Fibroblast of upper back skin (primary cell): ENCODE measurements around the gene PBXIP1.
A peak's percentile ranks its signal among the peaks of the same experiment; 100 is the strongest.

Experiments
- DNase-seq: peaks from one replicate; pipeline ENCODE4 v3.0.0-alpha.2; 2013

PBXIP1 gene

GRCh38 chr1:154971341-154971998 lies 15.6 kb upstream of the PBXIP1 start:
- DNase-seq, result no peak

DNA sequence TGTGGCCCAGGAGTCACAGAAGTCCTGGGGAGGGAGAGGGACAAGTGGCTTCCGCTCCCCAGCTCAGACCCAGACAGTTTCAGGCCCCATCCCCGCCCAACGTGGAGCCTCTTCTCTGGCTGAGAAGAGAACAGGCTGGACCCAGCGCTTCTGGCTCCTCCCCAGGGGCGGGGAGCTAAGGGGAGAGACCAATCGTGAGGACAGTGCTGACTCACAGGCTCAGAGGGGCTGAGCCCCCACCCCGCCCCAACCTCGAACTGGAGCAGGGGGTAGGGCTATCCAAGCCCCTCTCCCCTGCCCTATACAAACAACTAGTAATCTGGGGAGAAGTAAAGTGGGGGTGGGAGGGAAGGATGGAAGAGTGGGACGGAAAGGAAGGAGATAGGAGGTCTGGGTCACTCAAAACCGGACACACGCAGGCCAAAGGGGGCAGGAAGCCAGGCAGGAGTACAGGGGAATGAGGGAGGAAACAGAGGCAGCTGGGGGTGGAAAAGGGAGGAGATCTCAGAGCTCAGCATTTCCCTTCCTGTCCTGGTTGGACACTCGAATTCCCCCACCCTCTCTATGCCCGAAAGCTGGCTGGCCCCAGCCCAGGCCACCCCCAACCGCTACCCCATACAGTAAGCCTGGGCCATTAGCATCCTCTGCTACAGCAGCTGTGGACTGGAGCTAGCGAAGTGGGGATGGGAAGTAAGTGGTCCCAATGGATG lies 14.9 kb upstream of the PBXIP1 start, which contains the start of gene SHC1:
Gene SHC1 (minus strand): TSS at position 117 of the 710 bp plus-strand sequence. CDS start 221 bp downstream, outside the sequence.
- DNase-seq, result peak; percentile 97

DNA sequence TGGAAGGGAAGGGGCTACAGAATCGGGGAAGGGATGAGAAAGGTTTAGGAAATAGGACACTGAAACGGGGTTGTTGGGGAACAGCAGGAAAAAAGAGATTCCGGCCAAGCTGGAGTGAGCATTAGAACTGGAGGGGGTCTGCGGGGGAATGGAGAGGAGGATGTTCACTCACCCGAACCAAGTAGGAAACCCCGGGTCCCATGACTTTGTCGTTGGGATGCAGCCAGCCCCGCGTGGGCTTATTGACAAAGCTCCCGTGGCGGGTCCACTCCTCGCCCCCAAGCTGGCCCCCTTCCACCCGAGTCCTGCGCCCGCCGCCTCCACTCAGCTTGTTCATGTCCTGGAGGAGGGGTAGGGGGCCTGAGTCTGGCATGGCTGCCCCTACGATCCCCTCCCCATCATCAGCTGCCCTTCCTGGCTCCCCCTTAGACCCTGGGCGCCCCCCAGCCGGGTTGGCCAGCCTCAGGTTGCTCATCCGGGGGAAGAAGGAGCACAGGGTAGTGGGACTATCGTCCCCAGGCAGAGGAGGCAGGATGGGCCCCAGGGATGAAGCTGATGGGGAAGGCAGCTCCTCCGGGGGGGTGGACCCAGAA lies 14.1 kb upstream of the PBXIP1 start:
- no peak for DNase-seq

GRCh38 chr1:154969246-154969645 lies 13.3 kb upstream of the PBXIP1 start:
- no peak for DNase-seq

DNA sequence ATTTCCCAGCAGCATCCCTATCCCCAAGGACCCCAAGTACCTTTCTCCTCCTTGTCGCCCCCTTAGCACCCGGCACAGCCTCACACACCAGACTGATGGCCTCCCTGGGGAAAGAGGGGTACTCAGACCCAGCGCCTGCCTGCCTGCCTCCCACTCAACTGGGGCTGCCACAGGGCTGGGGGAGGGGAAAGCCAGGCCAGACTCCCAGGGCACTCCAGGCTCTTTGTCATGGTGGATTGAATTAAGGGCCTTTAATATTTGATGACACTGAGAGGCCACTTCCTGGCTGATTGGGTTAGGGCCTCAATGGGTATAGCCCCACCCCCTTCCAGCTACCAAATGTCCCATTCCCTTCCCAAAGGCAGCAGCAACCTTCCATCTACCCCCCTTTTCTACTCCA lies 12.8 kb upstream of the PBXIP1 start:
- DNase-seq, result no peak

- DNase-seq, result no peak
Observed at GRCh38 chr1:154967331-154967950, 11.5 kb upstream of the PBXIP1 start.

DNA sequence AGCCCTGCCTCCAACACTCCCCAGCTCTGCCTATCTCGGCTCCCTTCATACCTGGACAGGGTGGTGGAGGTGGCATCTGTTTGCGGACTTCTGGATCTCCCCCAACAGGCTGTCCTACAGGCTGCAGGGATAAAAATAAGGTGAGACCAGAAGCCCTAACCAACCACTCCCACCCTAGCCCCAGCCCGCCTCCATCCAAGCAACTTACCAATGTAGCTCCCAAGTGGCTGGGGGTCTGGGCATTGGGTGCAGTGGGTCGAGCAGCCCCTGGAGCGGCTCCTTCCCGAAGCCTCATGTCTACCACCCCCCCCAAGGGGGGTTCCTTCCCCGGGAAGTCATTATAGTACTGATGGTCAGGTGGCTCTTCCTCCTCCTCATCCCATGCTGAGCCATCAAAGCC lies 10.2 kb upstream of the PBXIP1 start:
- no peak for DNase-seq

GRCh38 chr1:154964359-154964758 lies 8.5 kb upstream of the PBXIP1 start:
- DNase-seq, result no peak

- DNase-seq, result no peak
Observed at GRCh38 chr1:154963643-154964042, 7.7 kb upstream of the PBXIP1 start.

DNA sequence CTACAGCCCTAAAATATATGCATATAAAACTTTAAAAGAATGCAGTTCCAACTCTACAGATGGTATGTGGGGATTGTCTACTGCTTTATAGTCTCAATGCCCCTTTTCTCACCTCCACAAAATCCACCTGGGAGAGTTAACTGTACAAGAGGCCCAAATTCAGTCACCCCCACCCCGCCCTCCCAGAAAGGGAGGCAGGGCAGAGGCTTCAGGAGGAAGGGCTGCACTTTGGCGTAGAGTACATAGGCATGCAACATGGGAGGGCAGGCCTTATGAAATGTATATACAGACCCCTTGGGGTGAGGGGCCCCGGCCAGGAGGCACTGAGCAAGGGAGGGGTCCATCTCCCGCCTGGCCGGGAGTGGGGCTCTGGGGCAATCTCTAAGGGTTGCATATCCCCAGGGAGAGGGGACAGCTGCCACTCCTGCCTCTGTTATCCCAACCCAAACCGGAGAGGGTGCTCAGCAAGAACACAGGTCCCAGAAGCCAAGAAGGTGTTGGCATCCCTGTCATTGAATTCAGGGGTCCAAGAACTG lies 7.0 kb upstream of the PBXIP1 start:
- no peak for DNase-seq

DNA sequence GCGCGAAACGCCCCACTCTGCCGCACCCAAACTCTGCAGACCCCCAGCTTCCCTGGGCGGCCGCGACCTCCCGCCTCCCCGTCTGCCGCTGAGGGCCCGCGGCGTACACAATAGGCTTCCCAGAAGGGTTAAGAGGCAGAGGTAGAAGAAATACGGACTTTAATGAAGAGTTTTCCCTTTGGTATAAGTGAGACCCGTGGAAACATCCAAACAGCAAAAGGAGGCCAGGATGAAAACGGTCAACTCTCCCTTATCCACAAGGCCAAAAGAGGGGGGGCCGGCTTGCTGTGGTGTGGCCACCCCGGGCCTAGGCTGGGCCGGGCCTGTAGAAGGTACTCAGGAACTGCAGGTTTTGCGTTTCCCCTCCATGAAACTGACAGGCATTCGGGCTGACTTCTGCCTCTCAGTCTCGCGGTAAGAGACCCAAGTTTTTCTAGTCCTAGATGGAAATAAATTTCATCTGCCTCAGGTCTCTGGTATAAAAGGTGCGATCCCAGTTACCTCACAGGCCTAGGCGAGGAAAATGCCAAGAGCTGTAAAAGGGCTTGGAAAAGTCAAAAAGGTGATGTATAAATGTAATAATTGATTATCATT lies 6.4 kb upstream of the PBXIP1 start:
- DNase-seq, result no peak

- peak; percentile 70 for DNase-seq
Observed at GRCh38 chr1:154961207-154962155, 5.6 kb upstream of the PBXIP1 start, which contains the start of gene PYGO2. PYGO2 (minus strand) TSS chr1:154961782; CDS start chr1:154961576, 206 bp downstream.

GRCh38 chr1:154960446-154961136 lies 4.7 kb upstream of the PBXIP1 start:
- DNase-seq, result no peak

GRCh38 chr1:154959426-154959780 lies 3.5 kb upstream of the PBXIP1 start:
- DNase-seq, result no peak

DNA sequence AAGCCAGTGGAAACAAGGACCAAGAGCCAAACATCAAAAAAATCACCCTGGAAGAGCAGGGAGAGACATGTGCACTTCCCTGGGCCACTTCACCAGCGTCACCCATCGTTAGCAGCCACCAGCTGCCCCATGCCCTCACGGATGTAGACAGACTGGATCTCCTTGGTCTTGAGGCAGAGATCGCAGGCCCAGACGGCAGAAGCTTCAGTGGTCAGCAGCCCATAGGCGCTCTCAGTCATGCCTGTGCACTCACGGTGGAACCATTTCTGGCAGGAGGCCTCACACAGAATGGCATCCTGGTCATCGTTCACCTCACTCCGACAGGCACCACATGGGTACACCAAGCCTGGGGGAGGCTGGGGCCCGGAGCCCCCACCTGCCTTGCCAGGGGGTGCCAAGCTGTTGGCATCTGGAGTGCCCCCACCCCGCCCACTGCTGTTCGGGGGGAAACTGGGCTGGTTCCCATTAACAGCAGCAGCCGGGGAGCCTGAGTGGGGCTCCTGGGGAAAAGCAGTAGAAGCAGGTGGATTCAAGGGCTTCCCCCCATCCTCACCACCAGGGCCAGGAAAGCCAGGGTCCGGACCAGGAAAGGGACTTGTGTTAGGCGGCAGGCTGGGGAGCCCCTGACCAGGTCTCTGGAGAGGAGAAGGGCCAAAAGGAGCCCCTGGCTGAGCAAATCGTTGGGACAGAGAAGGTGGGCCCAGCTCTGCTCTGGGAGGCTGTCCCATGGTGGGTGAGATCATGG lies 3.0 kb upstream of the PBXIP1 start:
- no peak for DNase-seq

DNA sequence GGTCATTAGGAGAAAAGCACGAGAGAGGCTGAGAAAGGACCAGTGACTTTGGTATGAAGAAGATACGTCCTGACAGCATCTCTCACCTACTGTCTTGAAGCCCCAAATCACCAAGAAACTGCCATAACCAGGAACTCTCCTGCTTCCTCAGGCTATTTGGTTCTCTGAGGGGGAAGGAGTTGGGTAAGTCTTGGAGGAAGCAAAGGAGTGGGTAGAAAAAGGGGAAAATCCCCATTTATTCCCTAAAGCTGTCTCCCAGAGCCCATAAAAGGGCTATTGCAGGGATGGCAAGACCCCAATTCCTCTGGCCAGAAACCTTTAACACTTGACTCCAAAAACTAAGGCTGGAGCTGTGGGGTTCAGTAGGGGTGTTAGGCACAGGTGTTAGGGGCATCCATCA lies 2.1 kb upstream of the PBXIP1 start:
- no peak for DNase-seq

DNA sequence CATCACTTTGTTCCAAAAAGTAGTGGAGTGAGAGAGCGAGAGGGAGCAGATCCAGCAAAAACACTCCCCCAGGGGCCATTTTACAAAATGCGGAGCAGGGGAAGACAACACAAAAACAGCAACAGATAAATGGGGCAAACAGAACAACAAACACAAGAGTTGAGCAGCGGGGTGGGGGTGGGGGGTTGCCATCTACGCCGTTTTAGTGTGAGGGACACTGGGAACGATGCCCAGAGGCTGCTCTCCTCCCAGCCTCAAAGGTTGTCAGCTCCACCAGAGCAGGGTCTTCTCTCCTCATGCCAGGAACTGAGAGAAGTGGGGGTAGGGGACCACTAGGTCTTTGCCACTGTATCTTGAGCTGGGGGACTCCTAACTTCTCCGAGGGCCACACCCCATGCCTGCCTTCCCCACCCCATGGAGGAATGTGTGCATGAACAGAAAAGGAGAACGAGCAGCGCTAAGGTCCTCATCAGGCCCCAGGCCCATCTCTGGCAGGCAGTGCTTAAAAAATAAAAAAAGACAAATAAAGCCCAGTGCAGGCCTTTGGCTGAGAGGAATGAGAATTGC lies 1.3 kb upstream of the PBXIP1 start:
- DNase-seq, result no peak

- DNase-seq, result no peak
Observed at GRCh38 chr1:154956544-154956941, 644 bp upstream of the PBXIP1 start.

DNA sequence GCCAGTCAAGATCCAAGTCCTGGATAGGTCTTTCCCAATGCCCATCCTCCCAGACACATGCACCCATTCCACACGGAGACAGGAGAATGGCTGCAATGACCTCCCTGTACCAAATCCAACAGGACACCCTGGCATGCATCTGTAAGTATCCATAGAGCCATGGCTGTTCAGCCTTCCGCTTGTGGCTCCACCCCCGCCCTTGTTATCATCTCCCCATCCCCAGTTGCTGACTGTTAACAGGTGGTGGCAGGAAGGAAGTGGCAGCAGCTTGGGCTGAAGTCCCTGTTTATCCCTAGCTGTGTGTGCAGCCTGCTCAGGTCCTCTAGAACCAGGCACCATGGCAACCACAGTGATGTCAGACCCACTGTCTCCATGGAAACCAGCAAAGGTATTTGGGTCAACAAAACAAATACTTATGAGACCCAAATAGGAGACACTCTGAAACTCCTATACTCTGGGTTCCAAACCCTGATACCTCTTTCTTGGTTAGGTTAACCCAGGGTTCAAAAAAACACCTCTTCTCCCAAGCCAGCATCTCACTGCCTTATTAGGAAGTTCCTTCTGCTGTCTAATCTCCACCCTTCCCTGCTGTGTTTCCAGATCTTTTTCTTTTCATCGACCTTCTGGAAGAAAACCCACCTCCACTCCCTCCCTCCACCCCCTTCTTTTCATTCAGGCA lies 721 bp downstream of the PBXIP1 start:
- DNase-seq, result no peak

- no peak for DNase-seq
Observed at GRCh38 chr1:154954541-154954940, 1.4 kb downstream of the PBXIP1 start.
